Suprapubic skin (tissue), 4 donors: Measurements from ENCODE around the gene CTXND1. TPM values are rescaled to one million over a fixed set of nuclear protein-coding genes. Genes with fewer than 3 reads are reported as not detected.
A peak's percentile ranks its signal among the peaks of the same experiment; 100 is the strongest.

Experiments used
- DNase-seq, 2 donors: peaks; one replicate each; pipeline ENCODE4 v3.0.0-alpha.2; 2019; ENCODE audit warnings: low spot score in 2 of 2
- H3K27ac ChIP-seq: fragments of 200-600 bp; sonication (generic); one replicate; pipeline ENCODE4 v1.5.1; 2019
- H3K27me3 ChIP-seq: fragments of 200-600 bp; sonication (generic); one replicate; pipeline ENCODE4 v1.5.1; 2019
- H3K36me3 ChIP-seq: fragments of 200-600 bp; sonication (generic); one replicate; pipeline ENCODE4 v1.5.1; 2019
- H3K4me1 ChIP-seq: fragments of 200-600 bp; sonication (generic); one replicate; pipeline ENCODE4 v1.5.1; 2019
- H3K4me3 ChIP-seq: fragments of 200-600 bp; sonication (generic); one replicate; pipeline ENCODE4 v1.5.1; 2019; ENCODE audit warnings: mild to moderate bottlenecking
- H3K9me3 ChIP-seq: fragments of 200-600 bp; sonication (generic); one replicate; pipeline ENCODE4 v1.5.1; 2019
- EP300 ChIP-seq: sonication (generic); formaldehyde crosslinking; IDR thresholded peaks from one replicate; pipeline ENCODE4 v1.6.1; 2017; ENCODE audit warnings: antibody characterized with exemption
- POLR2A ChIP-seq, 2 donors: fragments of 450-650 bp; IDR thresholded peaks; one replicate each; pipeline ENCODE4 v1.6.1; 2017; ENCODE audit warnings: antibody characterized with exemption in 2 of 2, mild to moderate bottlenecking in 2 of 2, moderate library complexity in 2 of 2
- POLR2AphosphoS5 ChIP-seq, 3 donors: sonication (generic); formaldehyde crosslinking; IDR thresholded peaks; one replicate each; pipeline ENCODE4 v1.6.1; 2017; ENCODE audit warnings: antibody characterized with exemption in 3 of 3
- WGBS: methylation state at CpG from one replicate; pipeline ENCODE4 v1.1.5; 2018; 5-methylcytosine and 5-hydroxymethylcytosine counted together
- total RNA-seq, 4 donors: library from RNA; depleted of rRNA; stranded (reverse); fragments of >200 nt; gene quantifications; one replicate each; pipeline ENCODE4 v1.1.0, GENCODE V29; 2016
- TF ChIP-seq, protein P1 (sequence below), 2 donors: fragments of 200-600 bp in 1 of 2; fragments of 450-650 bp in 1 of 2; sonication (generic) in 1 of 2; IDR thresholded peaks; one replicate each; pipeline ENCODE4 v1.5.1; 2016 to 2019; ENCODE audit warnings: antibody characterized with exemption in 2 of 2, mild to moderate bottlenecking in 1 of 2, moderate library complexity in 1 of 2

CTXND1 gene
- total RNA-seq, 4 donors from 2014 or later: 0.24 to 0.55 (median 0.49) TPM; not detected in 1

DNA sequence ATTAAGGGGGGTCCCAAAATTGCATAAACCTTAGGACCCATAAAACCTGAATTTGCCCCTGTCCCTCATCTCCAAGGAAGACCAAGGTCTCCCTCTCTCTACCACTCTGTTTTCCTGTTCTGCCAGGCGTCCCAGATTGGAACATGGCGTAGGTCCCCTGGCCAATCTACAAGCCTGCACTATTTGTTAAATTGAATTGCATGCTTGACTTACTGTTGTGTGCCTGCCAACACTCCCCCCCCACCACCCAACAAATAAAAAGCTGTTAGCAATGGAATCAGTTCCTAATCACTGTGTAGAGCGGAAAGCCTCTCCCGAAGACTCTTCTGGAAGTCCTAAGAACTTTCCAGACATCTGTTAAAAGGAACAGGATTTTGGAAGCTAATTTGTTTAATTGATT lies 11.7 kb downstream of the CTXND1 start:
- no peaks in the 10 kb centered on the region for H3K36me3 ChIP-seq
- H3K9me3 ChIP-seq: no peaks in the 10 kb centered on the region
- DNase-seq: no peak
- no peak for TF ChIP-seq POLR2A (IDR thresholded peaks at IDR 0.05)
- TF ChIP-seq, protein P1, sequence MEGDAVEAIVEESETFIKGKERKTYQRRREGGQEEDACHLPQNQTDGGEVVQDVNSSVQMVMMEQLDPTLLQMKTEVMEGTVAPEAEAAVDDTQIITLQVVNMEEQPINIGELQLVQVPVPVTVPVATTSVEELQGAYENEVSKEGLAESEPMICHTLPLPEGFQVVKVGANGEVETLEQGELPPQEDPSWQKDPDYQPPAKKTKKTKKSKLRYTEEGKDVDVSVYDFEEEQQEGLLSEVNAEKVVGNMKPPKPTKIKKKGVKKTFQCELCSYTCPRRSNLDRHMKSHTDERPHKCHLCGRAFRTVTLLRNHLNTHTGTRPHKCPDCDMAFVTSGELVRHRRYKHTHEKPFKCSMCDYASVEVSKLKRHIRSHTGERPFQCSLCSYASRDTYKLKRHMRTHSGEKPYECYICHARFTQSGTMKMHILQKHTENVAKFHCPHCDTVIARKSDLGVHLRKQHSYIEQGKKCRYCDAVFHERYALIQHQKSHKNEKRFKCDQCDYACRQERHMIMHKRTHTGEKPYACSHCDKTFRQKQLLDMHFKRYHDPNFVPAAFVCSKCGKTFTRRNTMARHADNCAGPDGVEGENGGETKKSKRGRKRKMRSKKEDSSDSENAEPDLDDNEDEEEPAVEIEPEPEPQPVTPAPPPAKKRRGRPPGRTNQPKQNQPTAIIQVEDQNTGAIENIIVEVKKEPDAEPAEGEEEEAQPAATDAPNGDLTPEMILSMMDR (IDR thresholded peaks at IDR 0.05): no peak
- no peak for TF ChIP-seq EP300
- TF ChIP-seq POLR2AphosphoS5 (IDR thresholded peaks at IDR 0.05): no peak
- H3K27me3 ChIP-seq: peaks cover 35% of the 10 kb centered on the region
- H3K4me3 ChIP-seq: no peak overlapping the region
- no peaks in the 10 kb centered on the region for H3K4me1 ChIP-seq
- WGBS: 69% methylated on average over 4 of the region's 4 CpGs
- no peak overlapping the region for H3K27ac ChIP-seq

DNA sequence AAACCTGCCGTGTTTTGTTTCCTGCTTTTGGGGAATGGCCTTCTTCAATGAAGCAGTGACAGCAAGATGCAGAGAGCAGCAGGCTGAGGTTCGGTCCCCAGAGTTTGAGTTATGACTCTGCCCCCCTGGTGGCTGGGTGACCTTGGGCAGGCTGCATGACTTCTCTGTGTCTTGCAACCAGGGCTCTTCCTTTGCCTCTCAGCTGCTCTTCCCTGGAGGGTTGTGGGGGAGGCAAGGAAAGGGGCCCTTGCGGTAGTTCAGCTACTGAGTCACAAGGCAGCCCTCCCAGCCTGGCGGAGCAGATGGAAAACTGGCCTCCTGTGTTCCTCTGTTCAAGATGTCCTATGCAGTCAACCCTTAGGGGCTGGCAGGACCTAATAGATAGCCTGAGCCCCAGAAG lies 17.1 kb downstream of the CTXND1 start:
- TF ChIP-seq POLR2A (IDR thresholded peaks at IDR 0.05) (no peak), POLR2AphosphoS5 (IDR thresholded peaks at IDR 0.05) (no peak), EP300 (no peak)
- TF ChIP-seq, protein P1 (IDR thresholded peaks at IDR 0.05): peak in 1 of 2 donors; percentile 39
- no peaks in the 10 kb centered on the region for H3K9me3 ChIP-seq
- H3K27ac ChIP-seq: no peak overlapping the region
- 90% methylated on average over 2 of the region's 4 CpGs for WGBS
- H3K27me3 ChIP-seq: peaks cover 29% of the 10 kb centered on the region
- H3K36me3 ChIP-seq: no peaks in the 10 kb centered on the region
- H3K4me1 ChIP-seq: no peaks in the 10 kb centered on the region
- H3K4me3 ChIP-seq: no peak overlapping the region
- no peak for DNase-seq

DNA sequence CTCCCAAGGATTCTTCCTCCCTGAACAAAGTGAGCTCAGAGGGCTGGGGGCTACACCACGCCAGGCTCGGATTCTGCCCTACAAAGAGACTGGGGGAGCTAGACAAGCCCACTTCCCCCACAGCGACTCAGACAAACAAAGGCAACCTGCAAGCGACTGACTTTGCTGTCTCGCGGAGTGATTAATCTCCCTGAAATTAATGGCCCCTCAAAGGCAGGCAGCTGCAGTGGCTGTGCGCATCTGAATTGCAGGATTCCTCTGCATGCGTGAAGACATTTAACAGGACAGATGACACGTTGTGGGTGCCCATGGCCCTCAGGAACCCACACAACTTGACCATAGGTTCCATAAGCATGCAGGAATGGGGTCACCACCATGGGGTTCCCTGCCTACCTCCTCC lies 18.4 kb downstream of the CTXND1 start:
- Histone ChIP-seq H3K27ac (no peak overlapping the region), H3K9me3 (no peaks in the 10 kb centered on the region), H3K4me1 (no peaks in the 10 kb centered on the region), H3K4me3 (no peak overlapping the region), H3K27me3 (peaks cover 32% of the 10 kb centered on the region), H3K36me3 (no peaks in the 10 kb centered on the region)
- 23% methylated on average over 7 of the region's 9 CpGs for WGBS
- no peak for DNase-seq
- no peak for TF ChIP-seq EP300
- no peak for TF ChIP-seq POLR2AphosphoS5 (IDR thresholded peaks at IDR 0.05)
- TF ChIP-seq, protein P1 (IDR thresholded peaks at IDR 0.05): no peak
- no peak for TF ChIP-seq POLR2A (IDR thresholded peaks at IDR 0.05)

DNA sequence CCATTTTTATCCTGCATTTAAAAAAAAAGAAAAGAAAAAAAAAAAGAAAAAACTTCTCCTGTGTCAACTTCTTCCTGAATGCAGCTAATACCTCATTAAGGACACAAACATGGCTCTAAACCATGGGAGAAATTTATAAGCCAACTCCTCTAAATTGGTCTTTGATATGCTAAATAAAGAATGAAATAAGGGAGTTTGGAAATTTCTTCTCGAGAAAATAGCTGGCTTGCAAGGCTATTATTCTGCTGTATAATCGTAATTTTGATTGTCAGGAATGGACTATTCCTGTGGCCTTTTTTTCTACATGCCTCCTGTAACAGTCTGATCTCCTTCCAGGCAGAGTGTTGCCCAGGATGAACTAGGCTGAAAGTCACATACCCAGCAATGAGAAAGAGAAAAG lies 20.6 kb downstream of the CTXND1 start:
- Histone ChIP-seq H3K4me1 (no peaks in the 10 kb centered on the region), H3K36me3 (no peaks in the 10 kb centered on the region), H3K27me3 (peaks cover 35% of the 10 kb centered on the region), H3K4me3 (no peak overlapping the region), H3K9me3 (no peaks in the 10 kb centered on the region), H3K27ac (no peak overlapping the region)
- no peak for DNase-seq
- 47% methylated on average over 2 of the region's 2 CpGs for WGBS
- TF ChIP-seq EP300: no peak
- no peak for TF ChIP-seq POLR2A (IDR thresholded peaks at IDR 0.05)
- TF ChIP-seq POLR2AphosphoS5 (IDR thresholded peaks at IDR 0.05): no peak
- TF ChIP-seq, protein P1 (IDR thresholded peaks at IDR 0.05): no peak

DNA sequence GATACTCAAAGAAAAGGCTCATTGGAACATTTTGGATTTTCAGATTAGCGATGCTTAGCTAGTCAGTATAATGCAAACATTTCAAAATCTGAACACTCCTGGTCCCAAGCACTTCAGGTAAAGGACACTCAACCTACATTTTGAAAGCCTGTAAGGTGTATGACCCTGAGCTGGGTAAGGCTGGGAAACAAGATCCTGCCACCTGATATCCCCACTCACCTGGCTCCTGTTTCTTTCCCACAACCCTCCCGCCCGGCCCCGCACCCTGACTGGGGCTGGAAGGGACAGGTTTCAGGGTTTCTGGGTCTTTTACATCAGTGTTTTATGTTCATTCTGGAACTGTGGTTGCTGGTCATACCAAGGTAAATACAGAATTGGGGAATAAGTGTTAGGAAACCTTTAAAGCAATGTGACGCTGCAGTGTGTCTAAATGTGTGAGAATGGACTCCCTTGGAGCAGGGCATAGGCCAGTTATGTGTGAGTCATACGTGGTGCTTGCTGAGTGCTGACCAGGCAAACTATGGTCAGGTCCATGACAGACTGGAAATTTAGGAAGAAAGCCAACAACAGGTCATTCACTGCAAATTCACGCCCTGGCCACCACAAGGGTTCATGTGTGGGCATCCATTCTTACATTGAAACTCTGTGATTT lies 22.9 kb downstream of the CTXND1 start:
- H3K9me3 ChIP-seq: no peaks in the 10 kb centered on the region
- no peaks in the 10 kb centered on the region for H3K4me1 ChIP-seq
- peaks cover 26% of the 10 kb centered on the region for H3K27me3 ChIP-seq
- DNase-seq: no peak
- H3K36me3 ChIP-seq: no peaks in the 10 kb centered on the region
- no peak overlapping the region for H3K27ac ChIP-seq
- WGBS: 88% methylated on average over 7 of the region's 7 CpGs
- TF ChIP-seq, protein P1 (IDR thresholded peaks at IDR 0.05): no peak
- TF ChIP-seq EP300 (no peak), POLR2AphosphoS5 (IDR thresholded peaks at IDR 0.05) (no peak), POLR2A (IDR thresholded peaks at IDR 0.05) (no peak)
- no peak overlapping the region for H3K4me3 ChIP-seq
